Osteocyte (in vitro differentiated cells): ENCODE data around the gene ATP8A2. TPM values are rescaled to one million over a fixed set of nuclear protein-coding genes. Genes with fewer than 3 reads are reported as not detected.

Experiments used
- DNase-seq: peaks from one replicate; pipeline ENCODE4 v3.0.0; 2021; ENCODE audit warnings: mixed read lengths; ENCODE audit not compliant: unreplicated experiment; ENCODE audit errors: extremely low spot score
- H3K27ac Mint-ChIP-seq: one replicate; pipeline ENCODE4 v1.8.0; 2021; ENCODE audit warnings: mild to moderate bottlenecking, mixed read lengths; ENCODE audit not compliant: unreplicated experiment
- H3K27me3 Mint-ChIP-seq: one replicate; pipeline ENCODE4 v1.8.0; 2021; ENCODE audit warnings: mixed read lengths; ENCODE audit not compliant: unreplicated experiment
- H3K36me3 Mint-ChIP-seq: one replicate; pipeline ENCODE4 v1.8.0; 2021; ENCODE audit warnings: mixed read lengths; ENCODE audit not compliant: unreplicated experiment
- H3K4me1 Mint-ChIP-seq: one replicate; pipeline ENCODE4 v1.8.0; 2021; ENCODE audit warnings: mixed read lengths; ENCODE audit not compliant: unreplicated experiment
- H3K4me3 Mint-ChIP-seq: one replicate; pipeline ENCODE4 v1.8.0; 2021; ENCODE audit warnings: mild to moderate bottlenecking, moderate library complexity, mixed read lengths; ENCODE audit not compliant: unreplicated experiment
- H3K9me3 Mint-ChIP-seq: one replicate; pipeline ENCODE4 v1.8.0; 2021; ENCODE audit warnings: mixed read lengths; ENCODE audit not compliant: unreplicated experiment
- total RNA-seq: library from RNA; stranded (reverse); gene quantifications from 2 replicates; pipeline ENCODE4 v1.2.1, GENCODE V29; 2021
- TF ChIP-seq, protein P1 (sequence below): fragments of 200-600 bp; sonication (generic); IDR thresholded peaks from 2 replicates; pipeline ENCODE4 v1.5.0; 2021; ENCODE audit warnings: antibody characterized with exemption, mild to moderate bottlenecking, moderate library complexity

Gene ATP8A2
- total RNA-seq, 1 donor from 2014 or later: 1.1 TPM

DNA sequence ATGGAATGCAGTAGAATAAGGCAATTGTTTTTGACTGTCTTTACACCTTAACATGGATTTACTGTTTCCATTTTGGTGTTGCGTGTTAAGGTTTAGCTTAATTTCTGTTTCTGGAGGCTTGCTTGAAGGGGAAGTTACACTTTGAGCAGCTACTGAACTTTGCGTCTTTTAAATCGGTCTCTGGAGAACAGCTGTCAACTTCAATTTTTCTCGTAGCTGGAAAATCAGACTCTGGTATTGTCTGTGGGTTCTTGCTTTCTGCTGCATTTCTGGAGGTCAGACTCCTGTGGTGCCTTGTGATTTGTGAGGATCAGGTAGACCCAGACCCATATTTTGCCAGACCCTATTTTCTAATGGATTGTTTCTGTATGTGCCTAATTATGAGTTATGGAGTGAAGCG lies 146.7 kb downstream of the ATP8A2 start:
- no peak overlapping the region for H3K4me3 Mint-ChIP-seq
- H3K36me3 Mint-ChIP-seq: no peaks in the 10 kb centered on the region
- H3K4me1 Mint-ChIP-seq: no peaks in the 10 kb centered on the region
- TF ChIP-seq, protein P1, sequence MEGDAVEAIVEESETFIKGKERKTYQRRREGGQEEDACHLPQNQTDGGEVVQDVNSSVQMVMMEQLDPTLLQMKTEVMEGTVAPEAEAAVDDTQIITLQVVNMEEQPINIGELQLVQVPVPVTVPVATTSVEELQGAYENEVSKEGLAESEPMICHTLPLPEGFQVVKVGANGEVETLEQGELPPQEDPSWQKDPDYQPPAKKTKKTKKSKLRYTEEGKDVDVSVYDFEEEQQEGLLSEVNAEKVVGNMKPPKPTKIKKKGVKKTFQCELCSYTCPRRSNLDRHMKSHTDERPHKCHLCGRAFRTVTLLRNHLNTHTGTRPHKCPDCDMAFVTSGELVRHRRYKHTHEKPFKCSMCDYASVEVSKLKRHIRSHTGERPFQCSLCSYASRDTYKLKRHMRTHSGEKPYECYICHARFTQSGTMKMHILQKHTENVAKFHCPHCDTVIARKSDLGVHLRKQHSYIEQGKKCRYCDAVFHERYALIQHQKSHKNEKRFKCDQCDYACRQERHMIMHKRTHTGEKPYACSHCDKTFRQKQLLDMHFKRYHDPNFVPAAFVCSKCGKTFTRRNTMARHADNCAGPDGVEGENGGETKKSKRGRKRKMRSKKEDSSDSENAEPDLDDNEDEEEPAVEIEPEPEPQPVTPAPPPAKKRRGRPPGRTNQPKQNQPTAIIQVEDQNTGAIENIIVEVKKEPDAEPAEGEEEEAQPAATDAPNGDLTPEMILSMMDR: no peak
- DNase-seq: no peak
- peaks cover 35% of the 10 kb centered on the region for H3K27me3 Mint-ChIP-seq
- peaks cover 10% of the 10 kb centered on the region for H3K9me3 Mint-ChIP-seq
- H3K27ac Mint-ChIP-seq: no peak overlapping the region

DNA sequence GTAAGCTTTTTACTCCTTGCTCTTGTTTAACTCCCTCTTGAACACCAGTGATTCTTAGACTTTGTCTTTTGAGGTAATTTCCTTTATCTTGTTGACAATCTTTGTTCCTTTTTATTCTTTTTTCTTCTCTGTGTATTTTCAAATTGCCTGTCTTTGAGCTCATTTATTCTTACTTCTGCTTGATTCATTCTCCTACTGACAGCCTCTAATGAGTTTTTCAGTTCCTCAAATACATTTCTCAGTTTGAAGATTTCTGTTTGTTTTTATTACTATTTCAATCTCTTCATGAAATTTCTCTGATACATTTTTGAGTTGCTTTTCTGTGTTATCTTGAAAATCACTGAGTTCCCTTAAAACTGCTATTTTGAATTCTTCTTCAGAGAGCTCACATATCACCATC lies 154.1 kb downstream of the ATP8A2 start:
- H3K27ac Mint-ChIP-seq: no peak overlapping the region
- no peak for DNase-seq
- no peaks in the 10 kb centered on the region for H3K36me3 Mint-ChIP-seq
- H3K4me1 Mint-ChIP-seq: no peaks in the 10 kb centered on the region
- TF ChIP-seq, protein P1: no peak
- H3K27me3 Mint-ChIP-seq: peaks cover 52% of the 10 kb centered on the region
- peaks cover 28% of the 10 kb centered on the region for H3K9me3 Mint-ChIP-seq
- no peak overlapping the region for H3K4me3 Mint-ChIP-seq

DNA sequence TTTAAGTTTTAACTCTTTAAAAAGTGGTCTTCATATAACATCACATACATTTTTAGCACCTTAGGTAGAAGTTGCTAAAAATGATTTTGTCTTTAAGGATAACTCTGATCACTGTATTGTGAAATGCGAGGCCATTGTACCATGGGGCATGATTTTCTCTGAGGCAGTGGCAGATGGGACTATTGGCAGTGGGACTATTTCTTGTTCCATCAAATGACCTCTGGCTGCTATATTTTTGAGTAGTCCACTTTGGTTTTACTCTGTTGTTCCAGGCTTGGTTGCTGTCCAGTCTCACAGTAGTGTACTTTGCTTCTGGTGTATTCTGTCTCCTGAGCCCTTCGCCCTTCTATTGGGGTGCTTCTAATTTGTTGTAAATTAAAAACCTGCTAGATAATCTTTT lies 156.5 kb downstream of the ATP8A2 start:
- no peak for DNase-seq
- Mint-ChIP-seq H3K36me3 (no peaks in the 10 kb centered on the region), H3K27ac (no peak overlapping the region)

DNA sequence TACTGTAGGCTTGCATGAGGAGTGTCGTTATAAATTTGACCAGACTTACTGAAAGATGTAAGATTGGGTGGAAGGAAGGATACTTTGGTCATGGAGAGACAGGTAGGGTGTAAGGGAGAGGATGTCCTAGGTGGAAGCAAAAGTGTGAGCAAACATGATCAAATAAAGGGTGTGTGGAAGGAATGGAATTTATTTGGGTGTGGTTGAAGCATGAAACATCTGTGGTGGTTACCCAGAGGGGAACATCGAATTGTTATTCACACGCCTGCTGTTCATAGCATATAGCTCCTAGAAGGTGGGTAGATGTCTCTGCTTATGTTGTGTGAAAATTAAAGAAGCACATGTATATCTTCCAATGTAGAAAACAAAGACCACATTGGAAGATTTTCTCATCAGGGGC lies 157.7 kb downstream of the ATP8A2 start:
- Mint-ChIP-seq H3K27me3 (peaks cover 59% of the 10 kb centered on the region), H3K4me3 (no peak overlapping the region), H3K9me3 (peaks cover 17% of the 10 kb centered on the region), H3K27ac (no peak overlapping the region), H3K36me3 (no peaks in the 10 kb centered on the region), H3K4me1 (no peaks in the 10 kb centered on the region)
- TF ChIP-seq, protein P1: no peak
- DNase-seq: no peak

More for the DNA sequence above, 156.5 kb downstream of the ATP8A2 start:
- TF ChIP-seq, protein P1: no peak
- H3K27me3 Mint-ChIP-seq: peaks cover 58% of the 10 kb centered on the region
- no peaks in the 10 kb centered on the region for H3K4me1 Mint-ChIP-seq
- no peak overlapping the region for H3K4me3 Mint-ChIP-seq
- H3K9me3 Mint-ChIP-seq: peaks cover 19% of the 10 kb centered on the region

DNA sequence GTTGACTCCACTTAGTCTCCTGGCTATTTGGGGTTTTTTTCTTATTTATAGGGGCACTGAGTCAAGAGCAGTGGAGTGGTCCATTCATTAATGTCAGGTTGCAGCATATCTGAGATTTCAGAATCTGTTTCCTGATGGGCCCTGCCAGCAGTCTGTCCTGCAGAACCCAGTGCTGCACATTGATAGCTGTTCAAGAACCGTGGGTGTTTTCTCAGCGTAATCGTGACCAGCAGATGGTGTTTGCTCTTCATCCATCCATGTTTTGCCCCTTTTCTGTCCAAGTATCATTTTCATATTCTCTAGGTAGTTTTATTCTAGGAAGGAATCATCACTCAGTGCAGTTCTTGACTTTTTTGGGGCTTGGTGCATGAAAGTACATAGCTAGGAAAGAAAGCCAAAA lies 166.5 kb downstream of the ATP8A2 start:
- Mint-ChIP-seq H3K27ac (no peak overlapping the region), H3K27me3 (peaks cover 73% of the 10 kb centered on the region), H3K4me1 (peaks cover 2% of the 10 kb centered on the region), H3K36me3 (no peaks in the 10 kb centered on the region), H3K4me3 (no peak overlapping the region), H3K9me3 (no peaks in the 10 kb centered on the region)
- DNase-seq: no peak
- TF ChIP-seq, protein P1: no peak
